GM12878 (cell line): Measurements from ENCODE around the gene CXXC5. TPM values are rescaled to one million over a fixed set of nuclear protein-coding genes. Genes with fewer than 3 reads are reported as not detected.

Source experiments
- CBFB ChIP-seq: IDR thresholded peaks from 2 replicates; pipeline ENCODE4 v1.6.1; 2016; ENCODE audit warnings: antibody characterized with exemption, low read depth
- EP300 ChIP-seq, 2 experiments: fragments of 150-350 bp in 1 of 2; IDR thresholded peaks; 2 replicates each; pipeline ENCODE4 v1.6.1; 2011 to 2012; ENCODE audit warnings: low read depth in 2 of 2, low read length in 2 of 2, borderline replicate concordance in 1 of 2, improper control_type of control experiment in 1 of 2, inconsistent platforms in 1 of 2; ENCODE audit not compliant: control insufficient read depth in 1 of 2
- HDGF ChIP-seq: fragments of 450-650 bp; IDR thresholded peaks from 2 replicates; pipeline ENCODE4 v1.6.1; 2016; ENCODE audit warnings: antibody characterized with exemption
- MEF2A ChIP-seq: IDR thresholded peaks from 2 replicates; pipeline ENCODE4 v1.6.1; 2011; ENCODE audit warnings: low read depth, mild to moderate bottlenecking, low read length, moderate library complexity; ENCODE audit not compliant: insufficient read depth
- MXI1 ChIP-seq: fragments of 150-350 bp; IDR thresholded peaks from 2 replicates; pipeline ENCODE4 v1.6.1; 2011; ENCODE audit warnings: low read depth, mild to moderate bottlenecking, inconsistent platforms, low read length, improper control_type of control experiment
- NBN ChIP-seq: fragments of 450-650 bp; IDR thresholded peaks from 2 replicates; pipeline ENCODE4 v1.6.1; 2016
- PAX5 ChIP-seq: IDR thresholded peaks from 2 replicates; pipeline ENCODE4 v1.6.1; 2011; ENCODE audit warnings: low read depth, low read length, borderline replicate concordance
- SMARCA5 ChIP-seq: fragments of 450-650 bp; IDR thresholded peaks from 2 replicates; pipeline ENCODE4 v1.6.1; 2017; ENCODE audit warnings: mild to moderate bottlenecking
- TCF7 ChIP-seq: IDR thresholded peaks from 2 replicates; pipeline ENCODE4 v1.6.1; 2014; ENCODE audit warnings: antibody characterized with exemption, borderline replicate concordance
- polyA plus RNA-seq, 11 experiments: library from polyadenylated mRNA; depleted of rRNA in 4 of 11; unstranded in 6 of 11; stranded (reverse) in 5 of 11; fragments of >200 nt; fragmentation: Nextera tagmentation in 4 of 11; fragmentation: Illumina TruSeq in 1 of 11; extraction: Ambion mirVana in 4 of 11; extraction: Trizol in 1 of 11; gene quantifications; 1 replicate in 1 of 11; 2 replicates in 10 of 11; pipeline versions ENCODE4 v1.2.1 to v1.2.3, GENCODE V29; 2011 to 2016; ENCODE audit warnings: inconsistent platforms in 2 of 11, missing spikeins in 2 of 11, low read depth in 1 of 11
- total RNA-seq, 4 experiments: library from RNA; depleted of rRNA in 3 of 4; stranded (reverse); fragments of >200 nt in 3 of 4; fragmentation: Illumina TruSeq in 1 of 4; extraction: Trizol in 1 of 4; gene quantifications; 2 replicates each; pipeline versions ENCODE4 v1.2.1 to v1.2.3, GENCODE V29; 2013 to 2021
- TF ChIP-seq, protein P1 (sequence below): IDR thresholded peaks from 2 replicates; pipeline ENCODE4 v1.6.1; 2012; ENCODE audit warnings: mild to moderate bottlenecking, low read depth, low read length
- TF ChIP-seq, protein P2 (sequence below): fragments of 450-650 bp; IDR thresholded peaks from 2 replicates; pipeline ENCODE4 v1.6.1; 2018; ENCODE audit warnings: mild to moderate bottlenecking, low read depth, moderate library complexity; ENCODE audit not compliant: partially characterized antibody

The CXXC5 gene
- total and polyA plus RNA-seq, 10 of the 15 experiments (the other 5 are each of a cell fraction or from before 2014, with no cell fraction given) = 1.8 to 90.8 (median 40.7) TPM

DNA sequence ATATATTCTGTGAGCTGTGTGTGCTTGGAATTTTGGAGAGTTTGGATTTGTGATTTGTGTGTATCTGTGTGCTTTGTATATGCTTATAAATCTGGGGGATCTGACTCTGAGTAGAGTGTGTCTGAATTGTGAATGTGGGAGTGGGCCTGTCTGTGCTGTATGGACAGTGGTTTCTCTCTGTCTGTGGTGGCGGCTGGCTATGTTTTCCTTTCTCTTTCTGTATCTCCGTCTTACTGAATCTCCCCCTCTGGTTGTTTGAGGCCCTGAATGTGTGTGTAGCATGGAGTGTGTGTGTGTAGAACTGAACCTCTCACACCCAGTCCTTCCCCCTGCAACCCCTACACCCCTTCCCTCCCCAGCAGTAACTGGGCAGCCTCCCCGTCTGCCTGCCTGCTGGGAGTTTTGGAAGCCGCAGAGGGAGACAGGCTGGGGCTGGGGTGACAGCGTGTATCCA is 4.7 kb downstream of the CXXC5 start (continued):
- TF ChIP-seq, protein P1, sequence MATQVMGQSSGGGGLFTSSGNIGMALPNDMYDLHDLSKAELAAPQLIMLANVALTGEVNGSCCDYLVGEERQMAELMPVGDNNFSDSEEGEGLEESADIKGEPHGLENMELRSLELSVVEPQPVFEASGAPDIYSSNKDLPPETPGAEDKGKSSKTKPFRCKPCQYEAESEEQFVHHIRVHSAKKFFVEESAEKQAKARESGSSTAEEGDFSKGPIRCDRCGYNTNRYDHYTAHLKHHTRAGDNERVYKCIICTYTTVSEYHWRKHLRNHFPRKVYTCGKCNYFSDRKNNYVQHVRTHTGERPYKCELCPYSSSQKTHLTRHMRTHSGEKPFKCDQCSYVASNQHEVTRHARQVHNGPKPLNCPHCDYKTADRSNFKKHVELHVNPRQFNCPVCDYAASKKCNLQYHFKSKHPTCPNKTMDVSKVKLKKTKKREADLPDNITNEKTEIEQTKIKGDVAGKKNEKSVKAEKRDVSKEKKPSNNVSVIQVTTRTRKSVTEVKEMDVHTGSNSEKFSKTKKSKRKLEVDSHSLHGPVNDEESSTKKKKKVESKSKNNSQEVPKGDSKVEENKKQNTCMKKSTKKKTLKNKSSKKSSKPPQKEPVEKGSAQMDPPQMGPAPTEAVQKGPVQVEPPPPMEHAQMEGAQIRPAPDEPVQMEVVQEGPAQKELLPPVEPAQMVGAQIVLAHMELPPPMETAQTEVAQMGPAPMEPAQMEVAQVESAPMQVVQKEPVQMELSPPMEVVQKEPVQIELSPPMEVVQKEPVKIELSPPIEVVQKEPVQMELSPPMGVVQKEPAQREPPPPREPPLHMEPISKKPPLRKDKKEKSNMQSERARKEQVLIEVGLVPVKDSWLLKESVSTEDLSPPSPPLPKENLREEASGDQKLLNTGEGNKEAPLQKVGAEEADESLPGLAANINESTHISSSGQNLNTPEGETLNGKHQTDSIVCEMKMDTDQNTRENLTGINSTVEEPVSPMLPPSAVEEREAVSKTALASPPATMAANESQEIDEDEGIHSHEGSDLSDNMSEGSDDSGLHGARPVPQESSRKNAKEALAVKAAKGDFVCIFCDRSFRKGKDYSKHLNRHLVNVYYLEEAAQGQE = 0 out of 2 replicates have a peak, but pooled peaks have one; percentile 21
- no peak for TF ChIP-seq SMARCA5
- TF ChIP-seq, protein P2, sequence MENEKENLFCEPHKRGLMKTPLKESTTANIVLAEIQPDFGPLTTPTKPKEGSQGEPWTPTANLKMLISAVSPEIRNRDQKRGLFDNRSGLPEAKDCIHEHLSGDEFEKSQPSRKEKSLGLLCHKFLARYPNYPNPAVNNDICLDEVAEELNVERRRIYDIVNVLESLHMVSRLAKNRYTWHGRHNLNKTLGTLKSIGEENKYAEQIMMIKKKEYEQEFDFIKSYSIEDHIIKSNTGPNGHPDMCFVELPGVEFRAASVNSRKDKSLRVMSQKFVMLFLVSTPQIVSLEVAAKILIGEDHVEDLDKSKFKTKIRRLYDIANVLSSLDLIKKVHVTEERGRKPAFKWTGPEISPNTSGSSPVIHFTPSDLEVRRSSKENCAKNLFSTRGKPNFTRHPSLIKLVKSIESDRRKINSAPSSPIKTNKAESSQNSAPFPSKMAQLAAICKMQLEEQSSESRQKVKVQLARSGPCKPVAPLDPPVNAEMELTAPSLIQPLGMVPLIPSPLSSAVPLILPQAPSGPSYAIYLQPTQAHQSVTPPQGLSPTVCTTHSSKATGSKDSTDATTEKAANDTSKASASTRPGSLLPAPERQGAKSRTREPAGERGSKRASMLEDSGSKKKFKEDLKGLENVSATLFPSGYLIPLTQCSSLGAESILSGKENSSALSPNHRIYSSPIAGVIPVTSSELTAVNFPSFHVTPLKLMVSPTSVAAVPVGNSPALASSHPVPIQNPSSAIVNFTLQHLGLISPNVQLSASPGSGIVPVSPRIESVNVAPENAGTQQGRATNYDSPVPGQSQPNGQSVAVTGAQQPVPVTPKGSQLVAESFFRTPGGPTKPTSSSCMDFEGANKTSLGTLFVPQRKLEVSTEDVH = peak; percentile 15
- no peak for TF ChIP-seq TCF7
- TF ChIP-seq MXI1 = peak; percentile 34; the same call in 1 of the 2 replicates
- TF ChIP-seq CBFB = peak; percentile 39; the same call in 1 of the 2 replicates
- TF ChIP-seq NBN = peak; percentile 84
- TF ChIP-seq MEF2A = 0 out of 2 replicates have a peak, but pooled peaks have one; percentile 17
- TF ChIP-seq PAX5 = no peak
- 0 out of 4 replicates have a peak, but pooled peaks of 1 of the 2 experiments have one; percentile 13 for TF ChIP-seq EP300 (IDR thresholded peaks at IDR 0.05; ENCODE audit: borderline replicate concordance in 1 of 2, control insufficient read depth in 1 of 2, low read depth in 2 of 2, low read length in 2 of 2)
- TF ChIP-seq HDGF = 0 out of 2 replicates have a peak, but pooled peaks have one; percentile 76
